ENCODE data around the gene ITGB6. TPM values are rescaled to one million over a fixed set of nuclear protein-coding genes. Genes with fewer than 3 reads are reported as not detected.

ITGB6 gene
- polyA plus RNA-seq, 2 of the 4 experiments (the other 2 are of a cell fraction) = 4.2 to 5.0 TPM

- ChIA-PET POLR2A (no interaction called here), CTCF (interaction anchor here (1.1 to 1.7 kb wide), 4 partner anchors 104 to 959 kb away, joined by 3 to 4 read pairs (median 3); no protein-coding TSS in a partner anchor)
- H3K4me2 ChIP-seq = no peak overlapping the region
- 93% methylated on average over 1 of the region's 1 CpG for WGBS (ENCODE audit: missing lambda C conversion rate)
- TF ChIP-seq EP300 (IDR thresholded peaks at IDR 0.05) (no peak), MAX (IDR thresholded peaks at IDR 0.05) (no peak), ZC3H11A (IDR thresholded peaks at IDR 0.05) (no peak), HOXB5 (CRISPR knock-in tag; IDR thresholded peaks at IDR 0.05) (no peak), MAFK (IDR thresholded peaks at IDR 0.05; ENCODE audit: partially characterized antibody) (no peak), CEBPB (IDR thresholded peaks at IDR 0.05) (no peak), TP53 (CRISPR knock-in tag; IDR thresholded peaks at IDR 0.05) (no peak), CBX8 (IDR thresholded peaks at IDR 0.05) (no peak), NFE2L2 (conservative IDR thresholded peaks at IDR 0.05; ENCODE audit: low read length) (no peak), MYC (IDR thresholded peaks at IDR 0.05; ENCODE audit: borderline replicate concordance, low read length) (no peak), POLR2A (IDR thresholded peaks at IDR 0.05; ENCODE audit: low read length) (no peak), HOXA7 (CRISPR knock-in tag; IDR thresholded peaks at IDR 0.05) (no peak), RNF2 (IDR thresholded peaks at IDR 0.05; ENCODE audit: borderline replicate concordance, low read depth) (no peak), RARB (CRISPR knock-in tag; IDR thresholded peaks at IDR 0.05) (no peak), EHF (CRISPR knock-in tag; IDR thresholded peaks at IDR 0.05) (no peak), SREBF2 (IDR thresholded peaks at IDR 0.05) (no peak), JUN (IDR thresholded peaks at IDR 0.05) (no peak), KDM1A (IDR thresholded peaks at IDR 0.05; ENCODE audit: low read depth) (no peak), FOSL2 (IDR thresholded peaks at IDR 0.05) (no peak), FOSL2 (CRISPR knock-in tag; IDR thresholded peaks at IDR 0.05) (no peak), ATOH8 (CRISPR knock-in tag; IDR thresholded peaks at IDR 0.05; ENCODE audit: low read depth) (no peak)
- DNase-seq (ENCODE audit: low read depth in 1 of 2, low spot score in 1 of 2) = no peak
- H3K4me1 ChIP-seq = peaks cover 3% of the 10 kb centered on the region
- no peak for ATAC-seq
- H3K27ac ChIP-seq = no peak overlapping the region
- no peaks in the 10 kb centered on the region for H3K9me3 ChIP-seq
- H3K4me3 ChIP-seq = no peak overlapping the region
- no peak for FAIRE-seq
These were observed 94.7 kb downstream of the ITGB6 start for GRCh38 chr2:160105366-160105765.

GRCh38 chr2:160104115-160104514 is 96.0 kb downstream of the ITGB6 start:
- H3K9me3 ChIP-seq = no peaks in the 10 kb centered on the region
- CTCF ChIA-PET = interaction anchor here (1.6 to 3.7 kb wide), 4 partner anchors 15 to 890 kb away, joined by 3 to 13 read pairs (median 7); no protein-coding TSS in a partner anchor
- H3K4me3 ChIP-seq = no peak overlapping the region
- POLR2A ChIA-PET = no interaction called here
- H3K27ac ChIP-seq = no peak overlapping the region
- ATAC-seq = no peak
- FAIRE-seq = no peak
- no peak overlapping the region for H3K4me2 ChIP-seq
- no peaks in the 10 kb centered on the region for H3K4me1 ChIP-seq
- WGBS (ENCODE audit: missing lambda C conversion rate) = 50% methylated on average over 2 of the region's 2 CpGs
- TF ChIP-seq JUN (IDR thresholded peaks at IDR 0.05) = no peak
- TF ChIP-seq CBX8 (IDR thresholded peaks at IDR 0.05) = no peak
- TF ChIP-seq GATA3 (IDR thresholded peaks at IDR 0.05; ENCODE audit: borderline replicate concordance) = no peak
- no peak for TF ChIP-seq SREBF2 (IDR thresholded peaks at IDR 0.05)
- TF ChIP-seq KDM5A (IDR thresholded peaks at IDR 0.05) = no peak
- no peak for TF ChIP-seq ESRRA (IDR thresholded peaks at IDR 0.05; ENCODE audit: borderline replicate concordance, low read length)
- TF ChIP-seq ELK1 (IDR thresholded peaks at IDR 0.05; ENCODE audit: low read depth, low read length) = no peak
- TF ChIP-seq CTCF (IDR thresholded peaks at IDR 0.05) = no peak
- TF ChIP-seq MAFK (IDR thresholded peaks at IDR 0.05; ENCODE audit: partially characterized antibody) = no peak
- TF ChIP-seq MAX (IDR thresholded peaks at IDR 0.05) = no peak
- no peak for TF ChIP-seq TP53 (CRISPR knock-in tag; IDR thresholded peaks at IDR 0.05)
- TF ChIP-seq MYC (IDR thresholded peaks at IDR 0.05; ENCODE audit: borderline replicate concordance, low read length) = no peak
- no peak for TF ChIP-seq HEYL (CRISPR knock-in tag; IDR thresholded peaks at IDR 0.05)
- no peak for TF ChIP-seq EP300 (IDR thresholded peaks at IDR 0.05)
- TF ChIP-seq CBX2 (IDR thresholded peaks at IDR 0.05; ENCODE audit: borderline replicate concordance, low read depth) = no peak
- TF ChIP-seq KDM1A (IDR thresholded peaks at IDR 0.05; ENCODE audit: low read depth) = no peak
- no peak for TF ChIP-seq ATOH8 (CRISPR knock-in tag; IDR thresholded peaks at IDR 0.05; ENCODE audit: low read depth)
- no peak for TF ChIP-seq TFCP2L1 (CRISPR knock-in tag; IDR thresholded peaks at IDR 0.05)
- TF ChIP-seq RARB (CRISPR knock-in tag; IDR thresholded peaks at IDR 0.05) = no peak
- no peak for DNase-seq (ENCODE audit: low read depth in 1 of 2, low spot score in 1 of 2)

All from A549 (cell line).